GM23248 (cell line): ENCODE results near the gene GCH1.

ENCODE experiments used
- EZH2 ChIP-seq: fragments of 200-600 bp; sonication (generic); IDR thresholded peaks from 2 replicates; pipeline ENCODE4 v1.6.1; 2018; ENCODE audit warnings: antibody characterized with exemption, mild to moderate bottlenecking; ENCODE audit not compliant: insufficient read depth, poor library complexity, severe bottlenecking
- EZH2phosphoT487 ChIP-seq: fragments of 200-600 bp; sonication (generic); IDR thresholded peaks from 2 replicates; pipeline ENCODE4 v1.6.1; 2018; ENCODE audit warnings: antibody characterized with exemption, moderate library complexity, mild to moderate bottlenecking, low read depth; ENCODE audit not compliant: insufficient read depth

DNA sequence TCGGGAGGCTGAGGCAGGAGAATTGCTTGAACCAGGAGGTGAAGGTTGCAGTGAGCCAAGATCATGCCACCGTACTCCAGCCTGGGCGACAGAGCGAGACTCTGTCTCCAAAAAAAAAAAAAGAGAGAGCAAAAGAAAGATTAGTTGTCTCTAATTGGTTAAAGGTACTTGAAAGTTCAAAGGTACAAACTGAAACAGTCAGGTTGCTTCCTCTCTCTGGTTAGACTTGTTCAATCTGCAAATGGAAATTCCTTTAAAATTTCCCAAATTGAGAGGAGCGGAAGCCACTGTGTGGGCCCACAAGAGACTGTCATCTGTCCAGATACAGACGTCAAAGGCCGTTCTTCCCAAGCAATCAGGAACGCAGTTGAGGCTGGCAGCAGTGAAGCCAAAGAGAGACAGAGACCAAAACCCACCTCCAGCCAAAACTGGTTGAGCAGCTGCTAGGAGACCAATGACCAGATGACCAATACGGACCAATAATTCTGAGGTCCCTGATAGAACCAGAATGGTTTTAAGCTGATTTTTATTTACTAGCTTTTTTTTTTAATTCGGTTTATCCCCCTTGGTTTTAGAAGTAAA, 63.6 kb downstream of the GCH1 start:
- TF ChIP-seq EZH2 (no peak), EZH2phosphoT487 (no peak)
